Lower leg skin (tissue), 4 donors: ENCODE measurements around the gene NTF4. TPM values are rescaled to one million over a fixed set of nuclear protein-coding genes. Genes with fewer than 3 reads are reported as not detected.
"Not testable (repeated sequence)": the region's sequence is repeated elsewhere in the genome, so short reads cannot be mapped to it uniquely, and the experiment has no call there.

Source experiments
- DNase-seq, 2 donors: peaks; one replicate each; pipeline ENCODE4 v3.0.0-alpha.2; 2019; ENCODE audit warnings: low spot score in 2 of 2
- H3K4me3 ChIP-seq: fragments of 200-600 bp; sonication (generic); 2 replicates; pipeline ENCODE4 v1.5.1; 2017; ENCODE audit warnings: mild to moderate bottlenecking, low read depth; ENCODE audit not compliant: poor library complexity, severe bottlenecking
- POLR2A ChIP-seq, 2 donors: fragments of 450-650 bp; IDR thresholded peaks; one replicate each; pipeline ENCODE4 v1.6.1; 2016 to 2017; ENCODE audit warnings: antibody characterized with exemption in 2 of 2, mild to moderate bottlenecking in 1 of 2, moderate library complexity in 1 of 2
- WGBS, 2 donors: methylation state at CpG; one replicate each; pipeline ENCODE4 v1.1.5; 2018; 5-methylcytosine and 5-hydroxymethylcytosine counted together
- intact Hi-C: fragments of 100-400 bp; cut with DNase I; formaldehyde crosslinking; loops from one replicate; pipeline ENCODE4 v1.15.0; 2023; ENCODE audit warnings: low total_unique reads
- total RNA-seq, 4 donors: library from RNA; depleted of rRNA; stranded (reverse); fragments of >200 nt; gene quantifications; one replicate each; pipeline ENCODE4 v1.1.0, GENCODE V29; 2016
- TF ChIP-seq, protein P1 (sequence below), 3 donors: fragments of 450-650 bp; IDR thresholded peaks; one replicate each; pipeline ENCODE4 v1.5.1; 2016; ENCODE audit warnings: antibody characterized with exemption in 3 of 3, mild to moderate bottlenecking in 3 of 3, moderate library complexity in 2 of 3

Gene NTF4
- total RNA-seq, 4 donors from 2014 or later: 7.4 to 16.8 (median 8.4) TPM

DNA sequence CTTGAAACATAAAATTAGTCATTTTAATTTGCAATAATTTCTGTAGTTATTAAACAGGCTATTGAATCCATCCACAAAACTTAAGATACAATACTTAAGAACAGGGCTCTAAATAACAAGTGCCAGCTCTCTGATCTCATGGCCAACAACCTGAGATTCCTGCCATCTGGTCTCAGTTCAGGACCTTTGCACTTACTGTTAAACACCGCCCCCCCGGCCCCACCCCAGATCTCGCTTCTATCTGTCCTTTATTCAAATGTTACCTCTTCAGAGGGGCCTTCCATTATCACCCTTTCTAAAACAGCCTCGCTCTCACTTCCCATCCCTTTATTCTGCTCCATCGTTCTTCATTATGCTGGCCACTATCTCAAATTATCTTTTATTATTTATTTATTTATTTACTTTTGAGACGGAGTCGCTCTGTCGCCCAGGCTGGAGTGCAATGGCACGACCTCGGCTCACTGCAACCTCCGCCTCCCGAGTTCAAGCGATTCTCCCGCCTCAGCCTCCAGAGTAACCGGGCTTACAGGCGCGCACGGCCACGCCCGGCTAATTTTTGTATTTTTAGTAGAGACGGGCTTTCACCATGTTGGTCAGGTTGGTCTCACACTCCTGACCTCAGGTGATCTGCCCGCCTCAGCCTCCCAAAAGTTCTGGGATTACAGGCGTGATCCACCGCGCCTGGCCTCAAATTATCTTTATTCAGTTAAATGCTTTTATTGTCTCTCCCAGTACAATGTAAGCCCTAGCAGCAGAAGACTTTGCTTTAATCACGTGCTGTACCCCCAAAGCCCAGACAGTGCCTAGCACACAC, 19.8 kb upstream of the NTF4 start:
- H3K4me3 ChIP-seq: no peak overlapping the region
- 59 to 68% methylated on average over 26 of the region's 26 CpGs for WGBS, 2 donors
- no peak for TF ChIP-seq POLR2A (IDR thresholded peaks at IDR 0.05)
- TF ChIP-seq, protein P1, sequence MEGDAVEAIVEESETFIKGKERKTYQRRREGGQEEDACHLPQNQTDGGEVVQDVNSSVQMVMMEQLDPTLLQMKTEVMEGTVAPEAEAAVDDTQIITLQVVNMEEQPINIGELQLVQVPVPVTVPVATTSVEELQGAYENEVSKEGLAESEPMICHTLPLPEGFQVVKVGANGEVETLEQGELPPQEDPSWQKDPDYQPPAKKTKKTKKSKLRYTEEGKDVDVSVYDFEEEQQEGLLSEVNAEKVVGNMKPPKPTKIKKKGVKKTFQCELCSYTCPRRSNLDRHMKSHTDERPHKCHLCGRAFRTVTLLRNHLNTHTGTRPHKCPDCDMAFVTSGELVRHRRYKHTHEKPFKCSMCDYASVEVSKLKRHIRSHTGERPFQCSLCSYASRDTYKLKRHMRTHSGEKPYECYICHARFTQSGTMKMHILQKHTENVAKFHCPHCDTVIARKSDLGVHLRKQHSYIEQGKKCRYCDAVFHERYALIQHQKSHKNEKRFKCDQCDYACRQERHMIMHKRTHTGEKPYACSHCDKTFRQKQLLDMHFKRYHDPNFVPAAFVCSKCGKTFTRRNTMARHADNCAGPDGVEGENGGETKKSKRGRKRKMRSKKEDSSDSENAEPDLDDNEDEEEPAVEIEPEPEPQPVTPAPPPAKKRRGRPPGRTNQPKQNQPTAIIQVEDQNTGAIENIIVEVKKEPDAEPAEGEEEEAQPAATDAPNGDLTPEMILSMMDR (IDR thresholded peaks at IDR 0.05): no peak
- peak in 1 of 2 donors; percentile 84 for DNase-seq
- intact Hi-C loops: no loop called here

DNA sequence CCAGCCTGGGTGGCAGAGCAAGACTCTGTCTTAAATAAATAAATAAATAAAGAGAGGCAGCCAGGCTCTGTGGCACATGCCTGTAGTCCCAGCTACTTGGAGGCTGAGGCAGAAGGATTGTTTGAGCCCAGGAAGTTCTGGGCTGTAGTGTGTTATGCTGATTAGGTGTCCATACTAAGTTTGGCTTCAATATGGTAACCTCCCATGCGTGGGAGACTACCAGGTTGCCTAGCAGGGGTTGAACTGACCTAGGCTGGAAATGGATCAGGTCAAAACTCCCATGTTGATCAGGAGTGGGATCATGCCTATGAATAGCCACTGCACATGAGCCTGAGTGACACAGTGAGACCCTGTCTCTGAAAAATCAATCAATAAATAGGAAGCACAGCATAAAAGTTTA, 16.7 kb upstream of the NTF4 start:
- 75 to 85% methylated on average over 1 of the region's 1 CpG for WGBS, 2 donors
- TF ChIP-seq, protein P1 (IDR thresholded peaks at IDR 0.05): no peak
- TF ChIP-seq POLR2A (IDR thresholded peaks at IDR 0.05): no peak
- intact Hi-C loops: no loop called here
- H3K4me3 ChIP-seq: no peak overlapping the region
- no peak for DNase-seq

DNA sequence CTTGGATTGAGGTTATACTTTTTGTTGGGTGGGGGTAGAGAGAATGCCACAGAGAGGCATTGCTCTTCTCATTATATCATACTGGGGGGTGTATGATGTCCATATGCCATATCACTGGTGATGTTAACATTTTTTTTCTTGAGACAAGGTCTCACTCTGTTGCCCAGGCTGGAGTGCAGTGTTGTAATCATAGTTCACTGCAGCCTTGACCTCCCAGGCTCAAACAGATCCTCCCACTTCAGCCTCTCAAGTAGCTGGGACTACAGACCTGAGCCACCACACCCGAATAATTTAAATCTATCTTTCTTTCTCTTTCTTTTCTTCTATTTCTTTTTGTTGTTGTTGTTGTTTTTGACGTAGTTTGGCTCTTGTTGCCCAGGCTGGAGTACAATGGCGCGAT, 15.8 kb upstream of the NTF4 start:
- no peak overlapping the region for H3K4me3 ChIP-seq
- intact Hi-C loops: no loop called here
- no peak for DNase-seq
- TF ChIP-seq, protein P1 (IDR thresholded peaks at IDR 0.05): no peak
- TF ChIP-seq POLR2A (IDR thresholded peaks at IDR 0.05): no peak
- WGBS, 2 donors: 85 to 92% methylated on average over 4 of the region's 4 CpGs

DNA sequence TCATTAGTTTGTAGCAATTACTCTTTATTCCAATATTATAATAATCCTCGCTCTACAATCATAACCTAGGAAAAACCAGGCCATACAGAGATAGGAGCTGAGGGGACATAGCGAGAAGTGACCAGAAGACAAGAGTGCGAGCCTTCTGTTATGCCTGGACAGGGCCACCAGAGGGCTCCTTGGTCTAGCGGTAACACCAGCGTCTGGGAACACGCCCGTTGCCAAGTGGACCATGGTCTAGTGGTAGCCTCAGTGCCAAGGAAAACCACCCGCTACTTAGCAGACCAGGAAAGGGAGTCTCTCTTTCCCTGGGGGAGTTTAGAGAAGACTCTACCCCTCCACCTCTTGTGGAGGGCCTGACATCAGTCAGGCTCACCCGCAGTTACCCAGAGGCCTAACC, 10.3 kb upstream of the NTF4 start:
- peak; percentile 46 to 91 for DNase-seq
- TF ChIP-seq, protein P1 (IDR thresholded peaks at IDR 0.05): peak in 1 of 3 donors; percentile 50
- 27 to 29% methylated on average over 9 of the region's 9 CpGs for WGBS, 2 donors
- H3K4me3 ChIP-seq, intact Hi-C loops: not testable (repeated sequence)

DNA sequence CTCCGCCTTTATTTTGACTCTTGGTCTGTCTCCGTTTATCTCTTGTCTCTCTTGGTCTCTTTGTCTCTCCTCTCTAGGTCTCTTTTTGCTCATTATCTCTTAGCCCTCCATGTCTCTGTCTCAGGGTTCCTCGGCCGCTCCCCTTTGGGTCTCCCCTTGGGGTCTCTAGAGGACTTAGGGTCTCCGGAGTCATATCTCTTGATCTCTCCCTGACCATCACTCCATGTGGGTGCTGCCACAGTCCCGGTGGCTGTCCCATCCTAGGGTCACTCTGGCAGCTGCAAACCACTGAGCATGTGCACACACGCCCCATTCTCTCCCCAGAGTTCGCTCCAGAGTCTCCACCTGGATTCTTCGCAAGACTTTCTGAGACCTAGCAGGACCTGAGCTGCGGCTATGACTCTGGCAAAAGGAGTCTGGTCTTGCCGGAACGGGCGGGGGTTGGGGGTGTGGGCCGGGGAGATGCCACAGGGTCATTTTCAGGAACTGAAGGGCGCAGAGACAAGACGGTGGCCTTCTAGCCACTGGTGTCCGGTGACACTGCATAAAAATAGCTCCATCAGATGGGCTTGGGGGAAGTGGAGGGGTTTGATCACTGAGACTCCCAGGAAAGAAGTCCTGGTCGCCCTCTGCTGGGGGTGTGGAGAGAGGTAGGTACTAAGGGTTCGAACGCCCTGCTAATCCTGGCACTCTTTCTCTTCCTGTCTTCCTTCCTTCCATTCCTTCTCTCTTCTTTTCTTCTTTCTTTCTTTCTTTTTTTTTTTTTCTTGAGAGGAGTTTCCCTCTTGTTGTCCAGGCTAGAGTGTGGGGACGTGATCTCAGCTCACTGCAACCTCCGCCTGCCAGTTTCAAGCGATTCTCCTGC, 9.1 kb upstream of the NTF4 start:
- no peak overlapping the region for H3K4me3 ChIP-seq
- TF ChIP-seq, protein P1 (IDR thresholded peaks at IDR 0.05): no peak
- TF ChIP-seq POLR2A (IDR thresholded peaks at IDR 0.05): no peak
- DNase-seq: peak in 1 of 2 donors; percentile 81
- 47 to 50% methylated on average over 23 of the region's 23 CpGs for WGBS, 2 donors
- intact Hi-C loops: no loop called here
